Glomerular visceral epithelial cell (primary cell): ENCODE results near the gene CSNK2A3.

Experiments
- DNase-seq: peaks from one replicate; pipeline ENCODE4 v3.0.0-alpha.2; 2016; ENCODE audit errors: extremely low spot score

CSNK2A3 gene

GRCh38 chr11:11335043-11335442 is 18.0 kb downstream of the CSNK2A3 start:
- no peak for DNase-seq

- no peak for DNase-seq
These were observed 18.4 kb downstream of the CSNK2A3 start for GRCh38 chr11:11334607-11335006.

- no peak for DNase-seq
These were observed 20.8 kb downstream of the CSNK2A3 start for GRCh38 chr11:11332141-11332710.

DNA sequence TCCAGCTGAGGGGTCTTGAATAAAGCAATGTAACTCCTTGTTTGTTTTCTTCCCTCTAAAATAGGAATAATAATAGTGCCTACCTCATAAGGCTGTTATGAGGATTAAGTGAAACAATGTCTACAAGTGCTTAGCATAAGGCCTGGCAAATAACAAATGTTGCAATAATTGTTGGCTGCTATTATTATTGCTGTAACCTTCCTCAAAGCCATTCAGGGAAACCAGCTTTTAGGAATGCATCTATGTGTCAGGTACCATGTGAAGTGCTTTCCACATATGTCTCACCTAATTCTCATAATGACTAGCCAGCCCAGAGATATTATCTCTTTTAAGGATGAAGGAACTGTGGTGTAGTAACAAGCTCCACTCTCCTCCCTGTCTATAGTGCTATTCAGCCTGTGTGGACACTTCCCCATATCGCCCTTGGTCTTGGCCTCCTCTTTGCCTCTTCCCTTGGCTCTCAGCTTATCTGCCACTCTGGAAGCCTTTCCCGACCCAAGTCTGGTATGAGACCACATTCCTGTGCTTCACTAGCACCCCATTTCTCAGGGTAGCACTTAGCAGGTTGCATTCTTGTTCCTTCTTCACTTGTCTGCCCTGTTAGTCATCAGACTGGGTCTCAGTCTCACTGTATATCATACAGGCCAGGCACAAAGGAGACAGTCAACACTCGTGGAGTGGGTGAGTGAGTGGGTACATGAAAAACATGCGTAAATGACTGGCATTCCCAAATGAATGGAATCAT is 23.8 kb downstream of the CSNK2A3 start:
- no peak for DNase-seq

- DNase-seq = no peak
These were observed 29.0 kb downstream of the CSNK2A3 start for GRCh38 chr11:11324090-11324489.

GRCh38 chr11:11322101-11322500 is 30.9 kb downstream of the CSNK2A3 start:
- no peak for DNase-seq

- DNase-seq = no peak
These were observed 32.2 kb downstream of the CSNK2A3 start for GRCh38 chr11:11320825-11321224.

DNA sequence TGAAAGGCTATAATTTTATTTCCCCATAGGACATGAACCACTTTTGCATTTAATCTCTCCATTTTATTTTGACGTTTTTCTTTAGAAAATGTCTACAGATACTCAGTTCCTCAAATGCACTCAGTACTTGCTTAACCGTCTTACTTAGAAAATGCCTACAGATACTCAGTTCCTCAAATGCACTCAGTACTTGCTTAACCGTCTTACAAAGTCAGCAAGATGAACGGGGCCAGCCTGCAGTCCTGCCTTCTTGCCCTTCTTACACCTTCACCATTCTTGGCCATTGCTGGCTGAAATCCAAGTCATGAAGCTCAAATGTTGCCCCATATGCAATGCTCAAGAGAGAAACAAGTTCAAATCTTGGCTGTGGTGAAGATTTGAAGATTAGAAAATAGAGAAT is 34.1 kb downstream of the CSNK2A3 start:
- DNase-seq = no peak

DNA sequence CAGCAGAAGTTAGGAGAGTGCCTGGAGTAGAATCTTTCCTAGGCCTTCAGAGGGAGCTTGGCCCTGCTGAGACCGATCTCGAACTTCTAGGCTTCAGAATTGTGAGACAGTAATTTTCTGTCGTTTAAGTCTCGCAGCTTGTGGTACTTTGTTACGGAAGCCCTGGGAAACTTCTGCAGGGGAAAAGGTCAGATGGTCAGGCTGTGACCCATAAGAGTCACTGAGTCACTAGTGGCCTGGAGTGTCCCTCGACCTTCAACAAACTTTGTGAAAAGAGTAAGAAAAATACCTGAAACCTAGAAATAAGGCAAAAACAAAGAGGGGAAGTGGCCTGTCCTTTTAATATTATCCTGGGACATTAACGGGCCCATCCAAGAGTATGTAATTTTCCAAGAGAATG is 34.6 kb downstream of the CSNK2A3 start:
- no peak for DNase-seq

- no peak for DNase-seq
These were observed 36.3 kb downstream of the CSNK2A3 start for GRCh38 chr11:11316651-11317230.

DNA sequence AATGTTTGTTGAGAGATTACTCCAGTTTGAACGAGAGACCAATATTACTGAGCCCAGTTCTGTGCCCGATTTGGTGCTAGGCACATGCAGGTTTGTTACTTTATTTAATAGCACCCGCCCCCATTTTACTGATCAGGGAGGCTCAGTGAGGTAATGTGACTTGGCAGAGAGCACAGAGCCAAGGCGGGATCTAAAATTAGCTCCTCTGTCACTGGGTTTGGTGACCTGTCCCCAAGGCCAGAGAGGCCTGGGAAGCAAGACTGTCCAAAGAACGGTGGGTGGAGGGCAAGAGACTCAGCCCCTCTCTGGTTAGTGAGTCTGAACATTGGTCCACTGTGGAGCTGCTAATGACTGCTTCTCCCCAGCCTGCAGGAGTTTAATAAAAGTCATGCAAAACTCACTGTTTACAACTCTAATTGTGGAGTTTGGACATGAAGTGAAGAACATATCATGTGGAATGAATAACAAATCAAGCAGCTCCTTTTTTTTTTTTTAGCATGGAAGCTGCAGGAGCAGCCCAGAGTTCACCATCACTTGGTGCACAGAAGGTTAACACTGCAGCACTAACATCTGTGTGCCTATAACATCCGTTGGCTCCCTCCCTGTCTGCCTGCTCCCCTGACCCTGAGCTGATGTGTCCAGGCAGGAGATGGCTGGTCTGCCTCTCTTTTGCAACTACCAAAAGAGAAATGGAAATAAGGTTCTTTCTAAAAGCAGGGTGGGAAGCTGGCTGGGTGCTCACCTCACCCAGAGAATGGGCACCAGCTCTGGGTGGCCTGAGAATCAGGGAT is 39.0 kb downstream of the CSNK2A3 start:
- no peak for DNase-seq

DNA sequence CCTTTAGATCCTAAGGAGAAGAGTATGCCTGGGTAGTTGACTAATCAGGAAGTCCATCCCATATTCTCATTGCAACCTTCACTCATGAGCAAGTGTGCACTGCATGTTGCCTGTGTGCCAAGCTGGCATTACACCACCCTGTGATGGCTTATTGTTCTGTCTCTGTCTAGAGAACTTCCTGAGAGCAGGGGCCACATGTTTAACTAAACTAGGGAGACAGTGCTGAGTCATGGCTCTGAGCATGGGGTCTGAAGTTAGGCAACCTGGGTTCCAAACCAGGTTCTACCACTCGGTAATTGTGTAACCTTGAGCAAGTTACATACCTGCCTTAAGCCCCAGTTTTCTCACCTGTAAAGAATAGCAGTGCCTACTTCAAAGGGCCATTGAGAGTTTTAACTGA is 39.6 kb downstream of the CSNK2A3 start:
- peak; percentile 1 for DNase-seq

DNA sequence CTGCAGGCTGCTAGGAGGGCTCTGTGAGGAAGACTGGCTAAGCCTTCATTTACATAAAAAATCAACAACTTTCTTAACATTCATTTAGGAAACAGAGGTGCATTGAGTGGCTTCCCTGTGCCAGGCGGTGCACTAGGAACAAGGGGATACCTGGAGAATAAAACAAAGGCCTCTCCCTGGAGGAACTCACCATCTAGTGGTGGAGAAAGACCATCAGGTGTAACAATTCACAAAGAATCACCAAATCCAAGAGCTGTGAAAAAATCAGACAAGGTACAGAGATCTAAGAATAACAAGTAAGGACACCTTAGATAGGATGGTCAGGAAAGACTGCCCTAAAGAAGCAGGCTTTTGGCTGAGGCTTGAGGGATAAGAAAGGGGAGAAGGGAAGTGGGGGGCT is 40.3 kb downstream of the CSNK2A3 start:
- DNase-seq = no peak

GRCh38 chr11:11311169-11311568 is 41.9 kb downstream of the CSNK2A3 start:
- no peak for DNase-seq

- DNase-seq = no peak
These were observed 43.1 kb downstream of the CSNK2A3 start for GRCh38 chr11:11309906-11310305.

- no peak for DNase-seq
These were observed 44.8 kb downstream of the CSNK2A3 start for GRCh38 chr11:11308249-11308648.

DNA sequence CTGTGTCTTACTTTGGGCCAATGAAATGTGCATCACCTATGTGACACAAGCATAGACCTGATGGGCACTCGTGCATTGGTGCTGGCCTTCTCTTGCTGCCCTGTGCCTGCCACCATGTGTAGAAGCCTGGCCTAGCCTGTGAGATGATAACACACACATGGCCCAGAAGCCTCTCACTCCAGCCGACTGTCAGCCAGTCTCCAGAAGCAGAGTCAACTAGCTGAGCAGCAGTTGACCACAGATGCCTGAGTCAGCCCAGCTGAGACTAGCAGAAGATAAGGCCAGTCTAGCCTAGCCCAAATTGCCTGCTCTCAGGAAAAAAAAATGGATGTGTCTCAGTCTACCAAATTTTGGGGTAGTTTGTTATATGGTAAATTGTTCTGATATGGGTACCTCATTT is 46.2 kb downstream of the CSNK2A3 start:
- no peak for DNase-seq

DNA sequence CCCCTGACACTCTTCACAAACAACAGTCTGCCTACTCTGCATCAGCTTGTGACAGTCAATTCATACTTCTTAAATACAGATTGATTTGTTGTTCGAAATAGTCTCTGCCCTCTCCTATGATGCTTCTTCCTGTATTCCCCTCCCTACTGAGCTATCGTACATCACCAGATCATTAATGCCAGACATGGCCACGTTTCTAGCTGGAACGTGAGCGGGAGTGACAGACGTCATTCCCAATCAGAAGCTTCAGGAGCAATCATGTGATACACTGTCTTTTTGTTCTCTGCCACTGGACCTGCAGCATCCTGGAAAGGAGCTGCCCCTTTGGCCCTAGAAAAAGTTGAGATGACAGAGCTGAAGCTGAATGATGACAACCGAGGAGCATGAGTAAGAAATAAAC is 48.5 kb downstream of the CSNK2A3 start:
- DNase-seq = no peak

- DNase-seq = no peak
These were observed 50.5 kb downstream of the CSNK2A3 start for GRCh38 chr11:11302565-11302964.
